GM23338 (cell line): ENCODE results near the gene GSTM5. TPM values are rescaled to one million over a fixed set of nuclear protein-coding genes. Genes with fewer than 3 reads are reported as not detected.

Experiments used
- ATAC-seq: fragments of 200-7000 bp; cut with Tn5 transposase; 3 replicates; pipeline ENCODE4 v1.9.1; 2020
- DNase-seq: peaks from one replicate; pipeline ENCODE4 v3.0.0-alpha.2; 2015; ENCODE audit warnings: low spot score
- H2AFZ ChIP-seq: fragments of 200-600 bp; sonication (generic); 2 replicates; pipeline ENCODE4 v1.8.0; 2016; ENCODE audit warnings: antibody characterized with exemption, mild to moderate bottlenecking, moderate library complexity
- H3F3A ChIP-seq: fragments of 200-600 bp; sonication (generic); replicated peaks from 2 replicates; pipeline ENCODE4 v1.8.0; 2017; ENCODE audit warnings: antibody characterized with exemption, mixed run types, low read depth
- H3K27ac ChIP-seq: fragments of 200-600 bp; sonication (generic); 2 replicates; pipeline ENCODE4 v1.6.1; 2016; ENCODE audit warnings: low read depth
- H3K27me3 ChIP-seq: fragments of 200-600 bp; sonication (generic); 2 replicates; pipeline ENCODE4 v1.8.0; 2016; ENCODE audit warnings: mild to moderate bottlenecking, mixed run types, moderate library complexity; ENCODE audit not compliant: insufficient read depth
- H3K36me3 ChIP-seq: fragments of 200-600 bp; sonication (generic); 2 replicates; pipeline ENCODE4 v1.8.0; 2016; ENCODE audit warnings: mild to moderate bottlenecking; ENCODE audit not compliant: insufficient read depth
- H3K4me1 ChIP-seq: fragments of 200-600 bp; sonication (generic); 2 replicates; pipeline ENCODE4 v1.8.0; 2016; ENCODE audit warnings: mild to moderate bottlenecking, moderate library complexity; ENCODE audit not compliant: insufficient read depth
- H3K4me2 ChIP-seq: fragments of 200-600 bp; sonication (generic); 2 replicates; pipeline ENCODE4 v1.7.1; 2017; ENCODE audit warnings: mixed run types
- H3K4me3 ChIP-seq: fragments of 200-600 bp; sonication (generic); 2 replicates; pipeline ENCODE4 v1.6.1; 2016; ENCODE audit warnings: mixed run types
- H3K79me2 ChIP-seq: fragments of 200-600 bp; sonication (generic); replicated peaks from 2 replicates; pipeline ENCODE4 v1.8.0; 2017; ENCODE audit warnings: mild to moderate bottlenecking; ENCODE audit not compliant: insufficient read depth
- H3K9me2 ChIP-seq: fragments of 200-600 bp; sonication (generic); 2 replicates; pipeline ENCODE4 v1.8.0; 2017; ENCODE audit not compliant: insufficient read depth
- H4K20me1 ChIP-seq: fragments of 200-600 bp; sonication (generic); replicated peaks from 2 replicates; pipeline ENCODE4 v1.8.0; 2017; ENCODE audit warnings: mild to moderate bottlenecking; ENCODE audit not compliant: insufficient read depth
- H3K27ac Mint-ChIP-seq: 2 replicates; pipeline ENCODE4 v1.8.0; 2020; ENCODE audit warnings: inconsistent platforms, mild to moderate bottlenecking, moderate library complexity, mixed read lengths
- H3K27me3 Mint-ChIP-seq: 3 replicates; pipeline ENCODE4 v1.8.0; 2022; ENCODE audit warnings: low read depth, mild to moderate bottlenecking, moderate library complexity, mixed read lengths, inconsistent platforms; ENCODE audit not compliant: insufficient read depth, poor library complexity
- H3K36me3 Mint-ChIP-seq: 3 replicates; pipeline ENCODE4 v1.8.0; 2021; ENCODE audit warnings: low read depth, mild to moderate bottlenecking, inconsistent platforms, moderate library complexity, mixed read lengths
- H3K4me1 Mint-ChIP-seq: 3 replicates; pipeline ENCODE4 v1.8.0; 2020; ENCODE audit warnings: mild to moderate bottlenecking, inconsistent platforms, mixed read lengths
- H3K4me3 Mint-ChIP-seq: 3 replicates; pipeline ENCODE4 v1.8.0; 2021; ENCODE audit warnings: moderate library complexity, mild to moderate bottlenecking, inconsistent platforms, mixed read lengths
- H3K9me3 Mint-ChIP-seq: 3 replicates; pipeline ENCODE4 v1.8.0; 2020; ENCODE audit warnings: moderate library complexity, mild to moderate bottlenecking, inconsistent platforms, mixed read lengths
- CREB1 ChIP-seq: fragments of 250-450 bp; sonication (Bioruptor Pico); IDR thresholded peaks from 2 replicates; pipeline ENCODE4 v1.5.0; 2020; ENCODE audit warnings: low read depth, mild to moderate bottlenecking, moderate library complexity
- CTCF ChIP-seq, 2 experiments: fragments of 200-600 bp in 1 of 2; sonication (generic) in 1 of 2; conservative IDR thresholded peaks; 2 replicates each; pipeline versions ENCODE4 v1.5.1 to v1.6.1; 2016 to 2017; ENCODE audit warnings: antibody characterized with exemption in 2 of 2, low read depth in 2 of 2, mild to moderate bottlenecking in 2 of 2, moderate library complexity in 1 of 2
- ETS1 ChIP-seq: IDR thresholded peaks from 2 replicates; pipeline ENCODE4 v1.6.1; 2016; ENCODE audit warnings: antibody characterized with exemption
- EZH2 ChIP-seq: fragments of 200-600 bp; sonication (generic); IDR thresholded peaks from one replicate; pipeline ENCODE4 v1.8.0; 2017; ENCODE audit warnings: antibody characterized with exemption, mild to moderate bottlenecking, low read depth; ENCODE audit not compliant: unreplicated experiment
- EZH2phosphoT487 ChIP-seq: fragments of 200-600 bp; sonication (generic); IDR thresholded peaks from one replicate; pipeline ENCODE4 v1.8.1; 2018; ENCODE audit warnings: antibody characterized with exemption; ENCODE audit not compliant: unreplicated experiment
- JUNB ChIP-seq: IDR thresholded peaks from one replicate; pipeline ENCODE4 v1.6.1; 2016; ENCODE audit warnings: antibody characterized with exemption; ENCODE audit not compliant: unreplicated experiment
- NANOG ChIP-seq: IDR thresholded peaks from 2 replicates; pipeline ENCODE4 v1.6.1; 2016; ENCODE audit warnings: antibody characterized with exemption, borderline replicate concordance
- POLR2AphosphoS5 ChIP-seq: IDR thresholded peaks from 2 replicates; pipeline ENCODE4 v1.6.1; 2016; ENCODE audit warnings: antibody characterized with exemption, low read depth
- STAT1 ChIP-seq: IDR thresholded peaks from one replicate; pipeline ENCODE4 v1.6.1; 2016; ENCODE audit warnings: antibody characterized with exemption; ENCODE audit not compliant: unreplicated experiment
- ZNF114 ChIP-seq: fragments of 250-450 bp; sonication (Bioruptor Pico); IDR thresholded peaks from 2 replicates; pipeline ENCODE4 v1.5.0; 2020; ENCODE audit warnings: mild to moderate bottlenecking, moderate library complexity
- ZNF331 ChIP-seq: fragments of 250-450 bp; sonication (Bioruptor Pico); IDR thresholded peaks from 2 replicates; pipeline ENCODE4 v1.5.0; 2020; ENCODE audit warnings: low read depth, mild to moderate bottlenecking, moderate library complexity
- polyA plus RNA-seq: library from polyadenylated mRNA; unstranded; fragments of >200 nt; fragmentation: Nextera tagmentation; extraction: Ambion mirVana; gene quantifications from 2 replicates; pipeline ENCODE4 v1.2.1, GENCODE V29; 2016
- total RNA-seq: library from RNA; depleted of rRNA; stranded (reverse); fragments of >200 nt; shearing (Covaris generic); gene quantifications from 2 replicates; pipeline ENCODE4 v1.2.3, GENCODE V29; 2014
- TF ChIP-seq, protein P1 (sequence below): fragments of 250-450 bp; sonication (Bioruptor Pico); IDR thresholded peaks from 2 replicates; pipeline ENCODE4 v1.5.0; 2020; ENCODE audit warnings: mild to moderate bottlenecking, moderate library complexity

Gene GSTM5
- total and polyA plus RNA-seq, 2 experiments from 2014 or later: 2.5 to 5.0 TPM

DNA sequence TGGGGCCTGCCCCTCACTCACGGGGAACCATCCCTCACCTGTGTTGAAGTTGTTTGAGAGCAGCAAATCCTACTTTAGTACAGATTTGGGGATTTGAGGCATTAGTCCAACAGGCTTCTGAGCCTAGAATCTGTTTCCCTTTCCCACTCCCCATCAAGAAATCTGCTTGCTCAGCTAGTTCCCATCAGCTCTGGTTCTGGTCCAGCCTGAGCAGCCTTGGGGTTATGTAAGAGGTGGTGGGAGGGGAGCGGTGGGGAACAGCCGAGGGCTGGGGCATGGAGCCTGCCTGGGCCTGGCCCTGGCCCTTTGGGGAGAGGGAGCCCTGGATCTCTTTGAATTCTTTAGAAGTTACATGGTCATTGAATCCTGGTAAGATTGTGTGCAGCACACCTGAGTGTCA, 4.1 kb downstream of the GSTM5 start:
- H3K4me1 ChIP-seq: no peaks in the 10 kb centered on the region
- H3K79me2 ChIP-seq: no peaks in the 10 kb centered on the region
- no peaks in the 10 kb centered on the region; the same call in 2 of the 3 replicates for H3K9me3 Mint-ChIP-seq
- H3K4me1 Mint-ChIP-seq: no peaks in the 10 kb centered on the region; the same call in 2 of the 3 replicates
- no peak overlapping the region for H3K4me2 ChIP-seq
- no peaks in the 10 kb centered on the region for H3K9me2 ChIP-seq
- no peaks in the 10 kb centered on the region for H3K36me3 Mint-ChIP-seq
- H3K27ac ChIP-seq: no peak overlapping the region
- H2AFZ ChIP-seq: no peak overlapping the region
- H3K27me3 ChIP-seq: no peaks in the 10 kb centered on the region
- H3K4me3 Mint-ChIP-seq: no peak overlapping the region
- no peaks in the 10 kb centered on the region for H4K20me1 ChIP-seq
- no peaks in the 10 kb centered on the region for H3K36me3 ChIP-seq
- H3K27ac Mint-ChIP-seq: no peak overlapping the region
- ATAC-seq (no peak), DNase-seq (no peak)
- H3F3A ChIP-seq: no peaks in the 10 kb centered on the region
- peaks cover 3% of the 10 kb centered on the region for H3K27me3 Mint-ChIP-seq
- H3K4me3 ChIP-seq: no peak overlapping the region
- no peak for TF ChIP-seq ZNF114 (CRISPR knock-in tag)

- H3K4me2 ChIP-seq: no peak overlapping the region
- peaks cover 3% of the 10 kb centered on the region for H3K27me3 Mint-ChIP-seq
- TF ChIP-seq ZNF331 (CRISPR knock-in tag): no peak
- TF ChIP-seq, protein P1, sequence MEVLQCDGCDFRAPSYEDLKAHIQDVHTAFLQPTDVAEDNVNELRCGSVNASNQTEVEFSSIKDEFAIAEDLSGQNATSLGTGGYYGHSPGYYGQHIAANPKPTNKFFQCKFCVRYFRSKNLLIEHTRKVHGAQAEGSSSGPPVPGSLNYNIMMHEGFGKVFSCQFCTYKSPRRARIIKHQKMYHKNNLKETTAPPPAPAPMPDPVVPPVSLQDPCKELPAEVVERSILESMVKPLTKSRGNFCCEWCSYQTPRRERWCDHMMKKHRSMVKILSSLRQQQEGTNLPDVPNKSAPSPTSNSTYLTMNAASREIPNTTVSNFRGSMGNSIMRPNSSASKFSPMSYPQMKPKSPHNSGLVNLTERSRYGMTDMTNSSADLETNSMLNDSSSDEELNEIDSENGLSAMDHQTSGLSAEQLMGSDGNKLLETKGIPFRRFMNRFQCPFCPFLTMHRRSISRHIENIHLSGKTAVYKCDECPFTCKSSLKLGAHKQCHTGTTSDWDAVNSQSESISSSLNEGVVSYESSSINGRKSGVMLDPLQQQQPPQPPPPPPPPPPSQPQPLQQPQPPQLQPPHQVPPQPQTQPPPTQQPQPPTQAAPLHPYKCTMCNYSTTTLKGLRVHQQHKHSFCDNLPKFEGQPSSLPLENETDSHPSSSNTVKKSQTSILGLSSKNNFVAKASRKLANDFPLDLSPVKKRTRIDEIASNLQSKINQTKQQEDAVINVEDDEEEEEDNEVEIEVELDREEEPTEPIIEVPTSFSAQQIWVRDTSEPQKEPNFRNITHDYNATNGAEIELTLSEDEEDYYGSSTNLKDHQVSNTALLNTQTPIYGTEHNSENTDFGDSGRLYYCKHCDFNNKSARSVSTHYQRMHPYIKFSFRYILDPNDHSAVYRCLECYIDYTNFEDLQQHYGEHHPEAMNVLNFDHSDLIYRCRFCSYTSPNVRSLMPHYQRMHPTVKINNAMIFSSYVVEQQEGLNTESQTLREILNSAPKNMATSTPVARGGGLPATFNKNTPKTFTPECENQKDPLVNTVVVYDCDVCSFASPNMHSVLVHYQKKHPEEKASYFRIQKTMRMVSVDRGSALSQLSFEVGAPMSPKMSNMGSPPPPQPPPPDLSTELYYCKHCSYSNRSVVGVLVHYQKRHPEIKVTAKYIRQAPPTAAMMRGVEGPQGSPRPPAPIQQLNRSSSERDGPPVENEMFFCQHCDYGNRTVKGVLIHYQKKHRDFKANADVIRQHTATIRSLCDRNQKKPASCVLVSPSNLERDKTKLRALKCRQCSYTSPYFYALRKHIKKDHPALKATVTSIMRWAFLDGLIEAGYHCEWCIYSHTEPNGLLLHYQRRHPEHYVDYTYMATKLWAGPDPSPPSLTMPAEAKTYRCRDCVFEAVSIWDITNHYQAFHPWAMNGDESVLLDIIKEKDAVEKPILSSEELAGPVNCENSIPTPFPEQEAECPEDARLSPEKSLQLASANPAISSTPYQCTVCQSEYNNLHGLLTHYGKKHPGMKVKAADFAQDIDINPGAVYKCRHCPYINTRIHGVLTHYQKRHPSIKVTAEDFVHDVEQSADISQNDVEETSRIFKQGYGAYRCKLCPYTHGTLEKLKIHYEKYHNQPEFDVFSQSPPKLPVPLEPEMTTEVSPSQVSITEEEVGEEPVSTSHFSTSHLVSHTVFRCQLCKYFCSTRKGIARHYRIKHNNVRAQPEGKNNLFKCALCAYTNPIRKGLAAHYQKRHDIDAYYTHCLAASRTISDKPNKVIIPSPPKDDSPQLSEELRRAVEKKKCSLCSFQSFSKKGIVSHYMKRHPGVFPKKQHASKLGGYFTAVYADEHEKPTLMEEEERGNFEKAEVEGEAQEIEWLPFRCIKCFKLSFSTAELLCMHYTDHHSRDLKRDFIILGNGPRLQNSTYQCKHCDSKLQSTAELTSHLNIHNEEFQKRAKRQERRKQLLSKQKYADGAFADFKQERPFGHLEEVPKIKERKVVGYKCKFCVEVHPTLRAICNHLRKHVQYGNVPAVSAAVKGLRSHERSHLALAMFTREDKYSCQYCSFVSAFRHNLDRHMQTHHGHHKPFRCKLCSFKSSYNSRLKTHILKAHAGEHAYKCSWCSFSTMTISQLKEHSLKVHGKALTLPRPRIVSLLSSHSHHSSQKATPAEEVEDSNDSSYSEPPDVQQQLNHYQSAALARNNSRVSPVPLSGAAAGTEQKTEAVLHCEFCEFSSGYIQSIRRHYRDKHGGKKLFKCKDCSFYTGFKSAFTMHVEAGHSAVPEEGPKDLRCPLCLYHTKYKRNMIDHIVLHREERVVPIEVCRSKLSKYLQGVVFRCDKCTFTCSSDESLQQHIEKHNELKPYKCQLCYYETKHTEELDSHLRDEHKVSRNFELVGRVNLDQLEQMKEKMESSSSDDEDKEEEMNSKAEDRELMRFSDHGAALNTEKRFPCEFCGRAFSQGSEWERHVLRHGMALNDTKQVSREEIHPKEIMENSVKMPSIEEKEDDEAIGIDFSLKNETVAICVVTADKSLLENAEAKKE (CRISPR knock-in tag): no peak
- TF ChIP-seq POLR2AphosphoS5: no peak
- no peak for TF ChIP-seq EZH2
- no peak for TF ChIP-seq ZNF114 (CRISPR knock-in tag)
- TF ChIP-seq JUNB: no peak
- TF ChIP-seq STAT1: no peak
- TF ChIP-seq NANOG: no peak
- TF ChIP-seq CREB1 (CRISPR knock-in tag): no peak
- TF ChIP-seq EZH2phosphoT487: no peak
- no peak for TF ChIP-seq ETS1
- TF ChIP-seq CTCF (conservative IDR thresholded peaks at IDR 0.05; ENCODE audit: low read depth in 2 of 2): no peak
Measured at GRCh38 chr1:109716570-109717090, 4.6 kb downstream of the GSTM5 start.

More at GRCh38 chr1:109716570-109717090, 4.6 kb downstream of the GSTM5 start:
- H3K4me3 ChIP-seq: no peak overlapping the region
- H3K9me2 ChIP-seq: no peaks in the 10 kb centered on the region
- H3K27me3 ChIP-seq: no peaks in the 10 kb centered on the region
- H3K79me2 ChIP-seq: no peaks in the 10 kb centered on the region
- no peak overlapping the region for H3K27ac ChIP-seq
- no peaks in the 10 kb centered on the region for H3F3A ChIP-seq
- DNase-seq: no peak
- H3K9me3 Mint-ChIP-seq: no peaks in the 10 kb centered on the region; the same call in 2 of the 3 replicates
- no peaks in the 10 kb centered on the region for H3K36me3 Mint-ChIP-seq
- no peak overlapping the region for H2AFZ ChIP-seq
- H3K36me3 ChIP-seq: no peaks in the 10 kb centered on the region
- H3K4me1 ChIP-seq: no peaks in the 10 kb centered on the region
- no peak overlapping the region for H3K27ac Mint-ChIP-seq
- H4K20me1 ChIP-seq: no peaks in the 10 kb centered on the region
- no peak for ATAC-seq
- H3K4me1 Mint-ChIP-seq: no peaks in the 10 kb centered on the region; the same call in 2 of the 3 replicates
- no peak overlapping the region; the same call in 2 of the 3 replicates for H3K4me3 Mint-ChIP-seq
